Endodermal cell (in vitro differentiated cells): ENCODE data around the gene SLC16A13. TPM values are rescaled to one million over a fixed set of nuclear protein-coding genes. Genes with fewer than 3 reads are reported as not detected.

Experiments used
- DNase-seq: peaks from one replicate; pipeline ENCODE4 v3.0.0-alpha.2; 2017
- H3K27ac ChIP-seq: 2 replicates; pipeline ENCODE4 v1.5.1; 2013; ENCODE audit warnings: mild to moderate bottlenecking, low read depth, low read length, moderate library complexity
- H3K27me3 ChIP-seq: 2 replicates; pipeline ENCODE4 v1.6.1; 2013; ENCODE audit warnings: mild to moderate bottlenecking, low read length, moderate library complexity; ENCODE audit not compliant: insufficient read depth, control insufficient read depth, poor library complexity, severe bottlenecking
- H3K36me3 ChIP-seq: 2 replicates; pipeline ENCODE4 v1.7.0; 2013; ENCODE audit warnings: mild to moderate bottlenecking, low read length, moderate library complexity; ENCODE audit not compliant: control insufficient read depth, insufficient read depth
- H3K4me1 ChIP-seq: one replicate; pipeline ENCODE4 v1.7.0; 2013; ENCODE audit warnings: low read length; ENCODE audit not compliant: control insufficient read depth, insufficient read depth
- H3K4me3 ChIP-seq: 2 replicates; pipeline ENCODE4 v1.5.1; 2013; ENCODE audit warnings: mild to moderate bottlenecking, low read length, moderate library complexity
- H3K9ac ChIP-seq: 2 replicates; pipeline ENCODE4 v1.6.1; 2013; ENCODE audit warnings: mild to moderate bottlenecking, low read length, moderate library complexity; ENCODE audit not compliant: poor library complexity, severe bottlenecking; ENCODE audit errors: extremely low read depth
- H3K9me3 ChIP-seq: 2 replicates; pipeline ENCODE4 v1.6.1; 2013; ENCODE audit warnings: mild to moderate bottlenecking, low read length, moderate library complexity; ENCODE audit not compliant: control insufficient read depth
- H3K27ac Mint-ChIP-seq: 2 replicates; pipeline ENCODE4 v1.8.0; 2020; ENCODE audit warnings: mixed read lengths
- H3K27me3 Mint-ChIP-seq: 2 replicates; pipeline ENCODE4 v1.8.0; 2021; ENCODE audit warnings: mild to moderate bottlenecking, mixed read lengths; ENCODE audit not compliant: insufficient read depth
- H3K36me3 Mint-ChIP-seq: 2 replicates; pipeline ENCODE4 v1.8.0; 2020; ENCODE audit warnings: low read depth, mixed read lengths
- H3K4me1 Mint-ChIP-seq: 2 replicates; pipeline ENCODE4 v1.8.0; 2020; ENCODE audit warnings: mixed read lengths
- H3K4me3 Mint-ChIP-seq: 2 replicates; pipeline ENCODE4 v1.8.0; 2020; ENCODE audit warnings: mild to moderate bottlenecking, moderate library complexity, mixed read lengths
- H3K9me3 Mint-ChIP-seq: 2 replicates; pipeline ENCODE4 v1.8.0; 2020; ENCODE audit warnings: mild to moderate bottlenecking, mixed read lengths
- WGBS, 2 experiments: methylation state at CpG; one replicate each; pipeline versions ENCODE4 v1.1.5 to v1.1.7; 2013; ENCODE audit warnings: missing lambda C conversion rate in 2 of 2, mixed read lengths in 1 of 2; ENCODE audit not compliant: insufficient coverage in 1 of 2, insufficient read length in 1 of 2; 5-methylcytosine and 5-hydroxymethylcytosine counted together
- total RNA-seq, 2 donors: library from RNA; stranded (reverse); fragmentation: NEBNext Ultra II Directional in 1 of 2; extraction: Animal tissue kit (Norgen Biotek cat#: 25700) in 1 of 2; gene quantifications; 2 replicates in 1 of 2; 3 replicates in 1 of 2; pipeline ENCODE4 v1.2.1, GENCODE V29; 2021
- TF ChIP-seq, protein P1 (sequence below): fragments of 200-600 bp; sonication (generic); conservative IDR thresholded peaks from 2 replicates; pipeline ENCODE4 v1.5.0; 2021; ENCODE audit warnings: antibody characterized with exemption, mild to moderate bottlenecking

The SLC16A13 gene
- total RNA-seq, 2 donors from 2014 or later: 18.8 to 19.9 TPM

DNA sequence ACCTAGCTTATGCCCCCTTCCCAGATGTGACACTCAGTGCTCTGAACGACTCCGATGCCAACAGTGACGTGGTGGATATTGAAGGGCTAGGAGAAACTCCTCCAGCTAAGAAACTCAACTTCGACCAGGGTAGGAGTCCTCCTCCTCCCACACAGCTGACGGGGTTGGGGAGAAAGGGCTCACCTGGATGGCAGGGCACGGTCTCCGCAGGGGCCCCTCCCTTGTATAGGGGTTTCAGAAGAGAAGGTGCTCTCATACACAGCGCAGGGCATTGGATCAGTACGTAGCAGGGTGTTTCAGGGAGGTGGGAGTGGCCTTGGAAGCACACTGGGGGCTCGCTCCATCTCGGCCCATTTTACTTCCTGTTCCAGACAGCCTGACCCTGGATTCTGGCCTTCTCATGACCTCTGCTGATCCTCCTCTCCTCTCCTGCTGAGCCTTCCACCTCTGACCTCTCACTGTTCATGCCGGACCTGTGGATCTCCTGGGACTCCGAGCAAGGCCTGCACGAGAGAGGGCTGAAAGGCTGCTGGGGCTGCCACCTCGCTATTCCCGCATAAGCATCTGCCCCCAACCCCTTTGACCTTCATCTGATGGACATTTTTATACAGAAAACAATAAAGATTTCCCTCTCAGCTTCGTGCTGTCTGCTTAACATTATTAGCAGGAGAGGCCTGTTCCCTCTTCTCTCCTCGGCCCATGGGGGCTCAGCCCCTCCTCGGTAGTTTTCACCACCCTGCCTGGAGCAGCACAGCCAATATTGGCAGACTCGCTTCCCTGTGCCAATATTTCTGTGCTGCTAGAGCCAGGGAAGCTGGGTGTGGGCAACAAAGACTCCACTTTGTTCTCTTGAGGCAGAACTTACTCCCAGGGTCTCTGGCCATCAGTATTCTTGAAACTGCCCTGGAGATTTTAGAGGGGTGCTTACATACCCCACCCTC lies 18.7 kb upstream of the SLC16A13 start:
- Mint-ChIP-seq H3K27me3 (peaks cover 17% of the 10 kb centered on the region), H3K4me1 (peaks cover 30% of the 10 kb centered on the region), H3K27ac (no peak overlapping the region), H3K36me3 (peaks cover 18% of the 10 kb centered on the region), H3K9me3 (no peaks in the 10 kb centered on the region), H3K4me3 (no peak overlapping the region)
- H3K27me3 ChIP-seq: peaks cover 16% of the 10 kb centered on the region
- TF ChIP-seq, protein P1, sequence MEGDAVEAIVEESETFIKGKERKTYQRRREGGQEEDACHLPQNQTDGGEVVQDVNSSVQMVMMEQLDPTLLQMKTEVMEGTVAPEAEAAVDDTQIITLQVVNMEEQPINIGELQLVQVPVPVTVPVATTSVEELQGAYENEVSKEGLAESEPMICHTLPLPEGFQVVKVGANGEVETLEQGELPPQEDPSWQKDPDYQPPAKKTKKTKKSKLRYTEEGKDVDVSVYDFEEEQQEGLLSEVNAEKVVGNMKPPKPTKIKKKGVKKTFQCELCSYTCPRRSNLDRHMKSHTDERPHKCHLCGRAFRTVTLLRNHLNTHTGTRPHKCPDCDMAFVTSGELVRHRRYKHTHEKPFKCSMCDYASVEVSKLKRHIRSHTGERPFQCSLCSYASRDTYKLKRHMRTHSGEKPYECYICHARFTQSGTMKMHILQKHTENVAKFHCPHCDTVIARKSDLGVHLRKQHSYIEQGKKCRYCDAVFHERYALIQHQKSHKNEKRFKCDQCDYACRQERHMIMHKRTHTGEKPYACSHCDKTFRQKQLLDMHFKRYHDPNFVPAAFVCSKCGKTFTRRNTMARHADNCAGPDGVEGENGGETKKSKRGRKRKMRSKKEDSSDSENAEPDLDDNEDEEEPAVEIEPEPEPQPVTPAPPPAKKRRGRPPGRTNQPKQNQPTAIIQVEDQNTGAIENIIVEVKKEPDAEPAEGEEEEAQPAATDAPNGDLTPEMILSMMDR: no peak
- no peak overlapping the region for H3K4me3 ChIP-seq
- DNase-seq: peak; percentile 48
- 92 to 93% methylated on average over 11 to 20 of the region's 20 CpGs for WGBS, 2 experiments
- no peak overlapping the region for H3K9ac ChIP-seq
- no peaks in the 10 kb centered on the region for H3K9me3 ChIP-seq
- peaks cover 3% of the 10 kb centered on the region for H3K36me3 ChIP-seq
- no peak overlapping the region for H3K27ac ChIP-seq
- H3K4me1 ChIP-seq: no peaks in the 10 kb centered on the region

GRCh38 chr17:7017827-7018200 lies 18.0 kb upstream of the SLC16A13 start:
- no peak overlapping the region for H3K4me3 Mint-ChIP-seq
- H3K36me3 Mint-ChIP-seq: peaks cover 18% of the 10 kb centered on the region
- H3K4me3 ChIP-seq: no peak overlapping the region
- peak; percentile 45 for DNase-seq
- H3K27me3 ChIP-seq: peaks cover 23% of the 10 kb centered on the region
- TF ChIP-seq, protein P1: no peak
- H3K9me3 ChIP-seq: no peaks in the 10 kb centered on the region
- no peak overlapping the region for H3K27ac ChIP-seq
- peaks cover 3% of the 10 kb centered on the region for H3K36me3 ChIP-seq
- WGBS, 2 experiments: 95% methylated on average over 6 to 12 of the region's 12 CpGs
- H3K27me3 Mint-ChIP-seq: peaks cover 24% of the 10 kb centered on the region
- H3K27ac Mint-ChIP-seq: peak overlapping the region; percentile 74
- no peaks in the 10 kb centered on the region for H3K4me1 ChIP-seq
- H3K9me3 Mint-ChIP-seq: no peaks in the 10 kb centered on the region
- H3K4me1 Mint-ChIP-seq: peaks cover 30% of the 10 kb centered on the region
- no peak overlapping the region for H3K9ac ChIP-seq

- Histone ChIP-seq H3K27ac (no peak overlapping the region), H3K4me1 (no peaks in the 10 kb centered on the region), H3K9ac (no peak overlapping the region), H3K27me3 (peaks cover 29% of the 10 kb centered on the region), H3K9me3 (no peaks in the 10 kb centered on the region), H3K4me3 (no peak overlapping the region), H3K36me3 (peaks cover 3% of the 10 kb centered on the region)
- H3K27me3 Mint-ChIP-seq: peaks cover 30% of the 10 kb centered on the region
- peaks cover 28% of the 10 kb centered on the region for H3K4me1 Mint-ChIP-seq
- peaks cover 16% of the 10 kb centered on the region for H3K36me3 Mint-ChIP-seq
- 80 to 88% methylated on average over 2 to 10 of the region's 10 CpGs for WGBS, 2 experiments
- TF ChIP-seq, protein P1: no peak
- DNase-seq: peak; percentile 52
- peaks cover 5% of the 10 kb centered on the region for H3K9me3 Mint-ChIP-seq
- no peak overlapping the region for H3K4me3 Mint-ChIP-seq
- H3K27ac Mint-ChIP-seq: peak overlapping the region; percentile 23
Measured at GRCh38 chr17:7018331-7018964, 17.4 kb upstream of the SLC16A13 start.
